Measurements from ENCODE around the gene LRRC74B.
"Not testable (repeated sequence)": the region's sequence is repeated elsewhere in the genome, so short reads cannot be mapped to it uniquely, and the experiment has no call there.

The LRRC74B gene, protein sequence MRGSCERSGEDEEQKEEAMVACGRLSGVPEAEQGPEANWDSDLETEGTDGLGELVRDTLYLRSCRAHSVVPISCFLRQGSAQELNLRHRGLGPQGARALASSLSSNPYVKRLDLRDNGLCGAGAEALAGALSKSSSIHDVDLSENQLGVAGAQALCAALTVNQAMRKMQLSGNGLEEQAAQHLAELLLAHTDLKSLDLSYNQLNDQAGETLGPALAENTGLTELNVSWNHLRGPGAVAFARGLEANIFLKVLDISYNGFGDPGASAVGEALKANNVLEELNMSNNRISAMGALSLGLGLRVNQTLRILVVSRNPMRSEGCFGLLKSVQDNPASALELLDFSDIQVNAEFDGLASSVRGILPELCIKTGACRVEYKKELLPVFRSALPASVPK

DNA sequence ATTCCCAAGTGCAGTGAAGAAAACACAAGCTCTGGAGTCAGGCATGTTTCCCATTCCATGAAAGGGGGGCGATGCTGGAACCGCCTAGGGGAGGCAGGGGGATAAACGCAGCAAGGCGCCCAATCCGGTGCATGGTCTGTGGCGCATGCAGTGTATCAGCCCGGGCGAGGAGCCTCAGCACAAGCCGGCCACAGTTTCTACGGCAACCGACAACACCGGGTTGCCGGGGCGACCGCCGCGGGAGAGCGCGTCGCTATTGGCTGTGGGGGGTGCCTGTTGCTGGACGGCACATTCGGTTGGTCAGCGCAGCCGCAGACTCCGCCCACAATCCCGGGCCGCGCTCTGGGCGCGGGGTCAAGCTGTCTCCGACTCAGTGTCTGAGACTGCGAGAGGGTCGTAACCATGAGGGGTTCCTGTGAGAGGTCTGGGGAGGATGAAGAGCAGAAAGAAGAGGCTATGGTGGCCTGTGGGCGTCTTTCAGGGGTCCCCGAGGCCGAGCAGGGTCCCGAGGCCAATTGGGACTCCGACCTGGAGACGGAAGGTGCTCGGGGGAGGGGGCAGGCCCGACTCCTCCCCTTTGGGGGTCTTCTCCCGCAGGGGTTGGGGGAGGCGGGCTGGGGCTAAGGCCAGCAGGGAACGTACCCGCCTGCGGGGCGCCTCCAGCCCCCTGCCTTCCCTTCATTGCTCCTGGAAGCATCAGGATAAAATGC lies at the start of gene LRRC74B:
Gene LRRC74B, plus strand, starts transcription at position 362 of the 710 bp plus-strand sequence. Its CDS starts 41 bp downstream, at position 403.
- DNase-seq: peak; percentile 92

DNA sequence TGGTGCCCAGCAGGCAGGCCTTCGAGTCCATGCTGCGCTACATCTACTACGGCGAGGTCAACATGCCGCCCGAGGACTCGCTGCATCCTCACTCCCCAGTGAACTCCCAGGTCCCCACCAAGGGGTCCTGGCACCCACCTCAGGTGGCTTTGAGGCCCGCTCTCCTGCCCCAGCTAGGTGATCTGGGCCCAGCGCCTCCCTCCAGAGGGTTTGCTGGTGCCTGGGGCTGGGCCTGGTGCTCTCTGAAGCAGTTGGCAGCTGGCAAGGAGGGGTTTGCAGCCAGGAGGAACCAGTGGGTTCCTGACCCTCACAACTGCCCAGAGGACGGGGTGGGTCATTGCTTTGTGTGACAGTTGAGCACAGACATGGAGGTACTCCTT lies 49.7 kb upstream of the LRRC74B start:
- DNase-seq: no peak

DNA sequence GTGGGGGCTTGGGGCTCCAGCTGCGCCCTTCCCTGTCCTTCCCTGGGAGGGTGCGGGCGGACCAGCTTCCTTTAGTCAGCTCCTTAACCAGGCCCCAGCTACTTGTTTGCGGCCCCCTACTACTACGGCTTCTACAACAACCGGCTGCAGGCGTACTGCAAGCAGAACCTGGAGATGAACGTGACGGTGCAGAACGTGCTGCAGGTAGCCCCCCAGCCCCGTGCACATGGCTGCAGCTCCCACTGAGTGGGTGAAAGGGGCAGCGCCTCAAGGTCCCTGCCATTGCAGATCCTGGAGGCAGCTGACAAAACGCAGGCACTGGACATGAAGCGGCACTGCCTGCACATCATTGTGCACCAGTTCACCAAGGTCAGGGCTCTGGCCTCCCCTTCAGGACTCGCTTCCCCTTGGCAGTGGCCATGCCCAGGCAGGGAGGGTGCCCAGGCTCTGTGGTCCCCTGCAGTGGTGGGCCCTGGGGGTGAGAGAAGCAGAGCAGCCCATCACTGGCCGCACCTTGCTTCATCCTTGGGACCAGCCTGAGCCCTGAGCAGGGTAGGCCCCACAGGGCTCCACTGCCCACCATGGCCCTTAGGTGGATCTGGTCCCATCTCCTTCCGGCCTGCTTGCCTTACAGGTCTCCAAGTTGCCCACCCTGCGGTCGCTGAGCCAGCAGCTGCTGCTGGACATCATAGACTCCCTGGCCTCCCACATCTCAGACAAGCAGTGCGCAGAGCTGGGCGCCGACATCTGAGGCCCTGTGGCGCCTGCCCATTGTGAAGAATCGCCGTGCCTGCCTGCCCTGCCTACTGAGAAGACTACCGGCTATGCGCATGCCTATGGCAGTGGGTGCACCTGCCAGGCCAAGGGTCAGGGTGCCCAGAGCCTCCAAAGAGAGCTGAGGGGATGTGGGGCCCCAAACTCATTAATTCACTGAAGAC lies 48.9 kb upstream of the LRRC74B start:
- DNase-seq: no peak

DNA sequence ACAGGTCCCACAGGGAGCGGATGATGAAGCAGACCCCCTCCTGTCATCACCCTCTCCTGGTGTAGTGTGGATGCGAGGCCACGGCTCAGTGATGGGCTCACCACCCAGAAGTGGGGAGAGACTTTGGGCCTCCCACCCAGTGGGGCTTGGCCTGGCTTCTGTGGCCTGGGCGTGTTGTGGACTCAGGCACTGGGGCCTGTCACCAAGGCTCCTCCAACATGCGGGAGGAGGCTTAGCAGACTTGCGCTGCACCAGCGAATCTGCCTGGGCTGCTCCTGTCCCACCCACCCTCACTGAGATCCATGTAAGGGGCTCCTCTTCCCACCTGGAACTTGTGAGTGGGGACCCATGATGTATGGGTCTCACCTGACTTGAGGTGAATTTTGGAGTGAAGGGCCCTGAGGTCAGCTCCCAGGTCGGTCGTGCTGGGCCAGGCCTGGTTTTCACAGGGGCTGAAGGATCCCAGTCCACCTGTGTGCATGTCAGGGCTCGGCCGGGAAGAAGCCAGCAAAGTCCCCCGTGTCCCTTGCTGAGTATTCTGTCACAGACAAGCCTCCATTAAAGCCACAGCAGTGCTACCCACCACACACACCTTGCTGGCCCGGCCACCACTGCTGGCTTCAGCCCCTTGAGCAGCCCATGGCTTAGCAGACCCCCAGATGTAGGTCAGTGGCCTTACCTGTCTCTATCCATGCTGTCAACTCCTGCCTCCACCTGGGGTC lies 48.0 kb upstream of the LRRC74B start:
- DNase-seq: no peak

DNA sequence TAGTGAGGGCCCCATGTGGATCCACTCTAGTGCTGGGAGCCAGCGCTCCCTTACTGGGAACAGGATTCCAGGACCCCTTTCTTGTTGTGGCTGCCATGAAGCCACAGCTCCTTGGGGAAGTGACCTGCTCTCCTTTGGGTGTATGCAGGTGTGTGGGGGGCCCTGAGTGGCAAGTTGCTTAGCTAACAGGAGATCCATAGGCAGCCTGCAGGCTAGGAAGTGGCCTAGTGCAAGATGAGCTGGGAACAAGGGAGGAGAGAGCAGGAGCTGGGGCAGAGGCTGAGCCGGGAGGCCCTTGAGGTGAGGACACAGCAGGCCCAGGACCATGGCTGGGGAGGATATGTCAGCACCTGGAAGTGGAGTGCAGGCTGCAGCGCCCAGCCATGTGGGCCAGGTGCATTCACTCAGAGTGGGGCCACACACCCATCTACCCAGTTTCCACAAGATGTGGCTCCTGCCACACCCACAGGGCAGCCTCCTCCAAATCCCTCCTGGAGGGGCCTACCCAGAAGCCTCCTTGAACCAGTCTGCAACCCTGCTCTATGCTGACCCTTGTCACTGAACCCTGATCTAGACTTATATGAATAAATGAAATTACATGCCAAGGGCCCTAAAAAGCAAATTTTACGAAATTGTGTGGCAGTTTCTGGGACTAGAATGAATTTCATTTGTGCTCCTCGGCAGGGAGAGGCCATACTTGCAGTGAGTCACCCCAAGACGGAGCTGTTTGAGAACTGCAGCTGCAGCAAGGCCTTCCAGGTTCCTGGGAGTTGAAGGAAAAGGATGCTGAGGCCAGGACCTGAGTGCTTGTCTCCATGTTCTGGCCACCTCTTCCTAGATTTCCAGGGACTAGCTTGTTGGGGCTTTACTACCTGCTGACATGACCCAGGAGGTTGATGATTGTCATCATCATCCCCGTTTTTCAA lies 47.1 kb upstream of the LRRC74B start:
- DNase-seq: no peak

DNA sequence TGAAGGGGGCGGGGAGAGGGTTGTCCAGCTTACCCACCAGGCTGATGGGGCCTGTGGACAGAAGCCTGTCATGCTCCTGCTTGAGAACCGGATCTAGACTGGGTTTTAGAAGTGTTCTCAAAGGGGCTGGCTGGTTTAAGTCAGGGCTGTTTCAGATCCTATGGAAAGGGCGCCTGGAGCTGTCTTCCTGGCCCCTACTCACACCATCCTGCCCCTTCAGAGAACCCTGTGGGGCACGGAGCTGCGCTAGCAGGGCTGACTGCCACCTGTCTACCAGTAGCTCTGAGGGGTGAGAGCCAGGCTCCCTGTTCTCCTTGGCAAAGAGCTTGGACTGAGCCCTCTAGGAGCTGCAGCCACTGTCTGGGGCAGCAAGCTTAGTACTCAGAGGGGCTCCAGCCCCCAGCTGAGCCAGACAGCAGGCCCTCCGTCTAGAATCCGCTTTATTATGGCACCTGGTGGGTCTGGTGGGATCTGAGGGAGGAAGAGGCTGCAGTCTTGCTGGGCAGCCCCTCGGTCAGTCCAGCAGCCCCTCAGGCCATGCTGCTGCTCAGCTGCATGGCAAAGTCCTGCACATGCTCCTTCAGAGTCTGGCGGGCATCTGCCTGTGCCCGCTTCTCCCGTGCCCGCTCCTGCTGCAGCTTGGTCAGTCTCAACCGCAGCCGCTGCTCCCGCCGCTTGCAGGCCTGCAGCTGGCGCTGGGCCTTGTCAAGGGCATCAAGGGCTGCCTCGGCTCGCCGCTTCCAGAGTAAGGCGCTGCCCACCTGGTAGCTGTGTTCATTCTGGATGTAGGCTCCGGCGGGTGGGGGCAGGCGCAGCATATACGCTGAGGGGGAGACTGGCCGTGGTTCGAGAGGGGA lies 46.2 kb upstream of the LRRC74B start:
- no peak for DNase-seq

DNA sequence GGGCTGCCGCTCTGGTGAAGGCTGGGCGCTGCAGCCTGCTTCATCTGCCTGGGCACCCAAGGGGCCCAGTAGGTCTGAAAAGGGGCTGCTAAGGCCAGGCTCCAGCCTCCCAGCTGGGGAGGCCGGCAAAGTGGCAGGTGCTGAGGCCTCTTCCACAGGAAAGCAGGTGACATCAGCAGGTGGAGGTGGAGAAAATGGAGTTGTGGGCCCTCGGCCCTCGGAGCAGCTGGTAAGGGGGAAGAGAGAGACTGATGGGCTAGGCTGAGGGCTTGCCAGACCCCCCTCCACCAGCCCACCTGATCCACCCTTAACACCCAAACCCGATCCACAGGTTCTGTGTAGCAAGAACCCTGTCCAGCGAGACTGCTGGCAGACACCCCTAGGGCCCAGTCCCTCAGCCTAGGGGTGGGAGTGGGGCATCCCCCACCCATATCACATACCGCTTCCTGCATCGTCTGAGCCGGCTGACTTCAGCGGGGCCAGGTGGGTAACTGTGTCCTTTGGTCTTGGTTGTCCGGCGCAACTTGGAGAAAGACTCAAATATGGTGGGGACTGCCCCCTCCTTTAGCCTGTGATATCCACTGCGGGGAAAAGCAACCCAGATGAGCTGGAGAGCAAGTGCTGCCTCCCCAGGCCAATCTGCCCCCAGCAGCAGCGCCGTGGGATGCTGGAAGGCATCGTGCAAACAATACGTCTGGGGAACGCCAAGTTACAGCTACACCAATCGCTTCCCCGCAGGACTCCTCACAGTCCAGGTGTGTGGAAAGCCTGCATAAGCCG lies 45.3 kb upstream of the LRRC74B start:
- DNase-seq: no peak

DNA sequence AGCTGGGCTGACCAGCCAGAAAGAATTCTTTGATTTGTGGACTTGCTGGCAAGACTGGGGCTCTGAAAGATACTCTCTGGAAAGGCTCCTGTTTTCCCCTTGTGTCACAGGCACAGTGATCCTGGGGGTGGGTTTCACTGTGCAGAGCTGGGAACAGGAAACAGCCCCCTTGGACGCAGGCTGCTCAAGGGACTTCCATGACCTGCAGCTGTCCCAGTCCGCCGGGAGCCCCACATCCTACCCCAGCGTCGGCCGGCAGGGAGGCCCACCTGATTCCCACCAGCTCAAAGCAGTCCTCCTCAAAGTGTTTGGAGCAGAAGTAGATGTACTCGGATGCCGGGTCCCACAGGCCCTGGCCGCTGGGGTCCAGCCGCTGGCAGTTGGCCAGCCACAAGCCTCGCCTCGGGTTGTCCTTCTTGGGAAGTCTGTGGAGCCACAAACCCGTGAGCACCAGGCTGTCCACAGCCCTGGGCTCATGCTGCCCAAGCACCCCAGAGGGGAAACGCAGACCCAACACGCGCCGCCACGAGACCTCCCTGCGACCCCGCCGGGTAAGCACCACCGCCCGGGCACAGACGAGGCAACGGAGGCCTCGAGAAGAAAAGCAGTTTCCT lies 44.7 kb upstream of the LRRC74B start:
- no peak for DNase-seq

DNA sequence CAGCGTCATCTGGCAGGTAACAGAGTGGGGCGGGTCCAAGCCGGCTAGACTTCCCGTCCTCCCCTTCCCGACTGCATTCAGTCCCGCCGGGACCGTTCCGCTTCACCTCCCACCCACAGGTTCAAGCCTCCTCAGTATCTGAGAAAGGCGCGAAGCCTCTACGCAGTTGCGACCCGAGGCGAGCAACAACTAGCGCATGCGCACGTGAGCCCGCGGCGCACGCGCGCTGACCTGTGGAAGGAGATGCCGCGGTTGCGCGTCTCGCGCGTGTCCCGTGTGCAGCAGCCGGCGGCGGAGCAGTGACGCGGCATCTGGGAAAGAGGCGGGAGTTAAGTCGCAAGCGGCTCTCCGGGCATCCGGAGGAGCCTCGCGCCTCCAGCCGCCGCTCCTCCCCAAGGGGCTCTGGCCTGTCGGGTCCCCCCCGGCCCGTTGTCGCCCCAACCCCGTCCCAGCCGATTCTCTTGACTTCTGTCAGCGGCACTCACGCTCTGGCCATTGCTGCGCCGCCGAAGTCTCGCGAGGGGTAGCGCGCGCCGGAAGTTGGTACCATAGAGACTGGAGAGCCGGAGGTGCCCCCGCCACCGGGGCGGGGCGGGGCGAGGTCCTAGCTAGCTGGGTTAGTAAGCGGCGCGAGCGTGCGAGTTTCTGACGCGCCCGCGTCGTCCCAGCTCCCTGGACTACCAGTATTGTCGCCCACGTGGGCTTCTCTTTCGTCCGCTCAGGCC lies 44.0 kb upstream of the LRRC74B start, which contains the start of gene THAP7:
Gene THAP7, minus strand, starts transcription at position 518 of the 725 bp plus-strand sequence. Its CDS starts 207 bp downstream, at position 311.
- DNase-seq: peak; percentile 97

DNA sequence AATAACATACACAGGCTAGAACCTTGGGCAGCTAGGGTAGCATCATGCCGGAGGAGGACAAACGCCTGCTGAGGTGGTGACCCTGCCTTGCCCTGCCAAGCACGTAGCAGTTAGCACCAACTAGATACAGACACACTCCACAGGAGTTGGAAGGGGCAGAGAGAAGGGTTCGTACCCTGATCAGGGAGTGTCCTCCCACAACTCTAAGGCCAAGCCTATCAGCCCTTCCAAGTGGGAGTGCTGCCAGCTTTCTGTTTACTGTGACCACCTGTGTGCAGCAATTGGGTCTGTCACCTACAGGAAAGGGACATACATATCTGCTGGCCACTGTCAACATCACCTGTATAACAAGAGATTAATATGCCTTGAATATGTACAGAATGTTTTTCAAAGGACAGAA lies 42.0 kb upstream of the LRRC74B start:
- DNase-seq: peak; percentile 38

DNA sequence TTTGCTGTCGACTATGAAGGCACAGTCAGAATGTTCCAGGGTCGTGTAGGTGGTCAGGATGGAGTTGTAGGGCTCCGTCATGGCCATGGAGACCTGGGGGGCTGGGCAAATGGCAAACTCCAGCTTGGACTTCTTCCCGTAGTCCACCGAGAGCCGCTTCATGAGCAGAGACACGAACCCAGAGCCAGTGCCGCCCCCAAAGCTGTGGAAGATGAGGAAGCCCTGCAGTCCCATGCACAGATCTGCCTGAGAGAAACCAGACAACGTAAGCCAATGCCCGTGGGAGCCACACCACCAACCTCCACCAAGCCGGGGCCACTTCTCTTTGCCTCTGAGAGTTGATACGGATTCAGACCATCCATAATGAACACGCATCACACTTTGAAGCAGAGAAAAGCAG lies 36.5 kb upstream of the LRRC74B start:
- not testable (repeated sequence) for DNase-seq

DNA sequence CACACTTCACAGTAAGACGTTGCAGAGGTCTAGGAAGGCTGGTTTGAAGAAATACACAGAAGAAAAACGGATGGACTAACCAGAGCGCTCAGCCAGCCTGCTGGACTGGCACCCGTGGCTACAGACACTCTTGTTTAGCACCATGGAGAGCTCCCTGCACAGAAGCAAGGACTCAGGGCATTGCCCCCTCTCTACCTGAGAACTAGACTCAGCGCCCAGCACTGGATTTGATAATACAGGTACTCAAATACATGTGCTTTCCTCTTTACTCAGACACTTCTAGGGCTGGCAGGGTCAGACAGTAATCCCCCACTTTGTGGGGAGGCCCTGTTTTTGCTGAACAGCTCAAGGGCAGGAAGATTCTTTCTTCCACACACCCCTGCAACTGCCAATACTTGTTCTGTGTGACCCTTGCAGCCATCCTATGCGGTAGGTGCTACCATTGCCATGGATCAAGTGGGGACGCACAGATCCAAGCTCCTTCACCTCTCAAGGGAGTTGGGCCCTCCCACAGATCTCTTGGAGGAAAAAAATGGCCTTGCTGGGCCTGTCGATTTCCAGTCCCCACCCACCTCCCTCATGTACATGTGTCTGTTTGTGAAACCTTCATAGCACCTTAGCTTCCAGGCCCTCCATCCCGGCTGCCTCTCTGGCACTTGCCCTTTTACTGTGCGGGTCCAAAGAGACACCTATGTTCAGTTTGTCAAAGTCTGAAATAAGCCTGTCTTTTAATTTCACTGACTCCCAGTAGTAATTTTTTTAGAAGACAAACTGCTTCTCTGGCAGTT lies 35.9 kb upstream of the LRRC74B start:
- DNase-seq: peak; percentile 82

DNA sequence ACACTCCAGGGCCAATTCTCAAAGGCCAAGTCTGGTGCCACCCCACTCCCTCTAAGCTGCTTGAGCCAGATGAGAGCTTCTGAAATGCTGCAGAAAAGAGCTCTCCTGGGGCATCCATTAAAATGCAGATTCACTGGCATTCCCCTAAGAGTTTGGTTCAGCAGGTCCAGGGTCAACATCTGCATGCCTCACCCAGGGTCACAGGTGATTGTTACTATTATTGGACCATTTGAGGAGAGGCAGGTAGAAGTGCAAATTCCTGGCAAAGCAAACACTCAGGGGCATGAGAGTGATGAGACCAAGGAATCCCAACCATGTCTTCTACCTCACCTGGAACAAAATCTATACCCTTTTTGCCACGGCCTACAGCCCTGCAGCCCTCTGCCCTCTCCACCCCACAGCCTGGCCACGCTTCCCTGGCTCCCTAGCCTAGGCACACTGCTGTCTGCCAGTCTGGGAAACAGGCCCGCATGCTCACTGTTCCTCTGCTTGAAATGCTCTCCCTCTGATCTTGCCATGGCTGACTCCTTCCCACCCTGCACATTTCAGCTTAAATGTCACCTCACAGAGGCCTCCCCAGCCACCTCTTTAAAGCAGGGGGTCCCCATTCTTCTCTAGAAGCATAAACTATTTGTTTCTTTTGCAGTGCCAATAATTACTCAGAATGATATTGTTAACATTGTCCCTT lies 35.2 kb upstream of the LRRC74B start:
- no peak for DNase-seq

DNA sequence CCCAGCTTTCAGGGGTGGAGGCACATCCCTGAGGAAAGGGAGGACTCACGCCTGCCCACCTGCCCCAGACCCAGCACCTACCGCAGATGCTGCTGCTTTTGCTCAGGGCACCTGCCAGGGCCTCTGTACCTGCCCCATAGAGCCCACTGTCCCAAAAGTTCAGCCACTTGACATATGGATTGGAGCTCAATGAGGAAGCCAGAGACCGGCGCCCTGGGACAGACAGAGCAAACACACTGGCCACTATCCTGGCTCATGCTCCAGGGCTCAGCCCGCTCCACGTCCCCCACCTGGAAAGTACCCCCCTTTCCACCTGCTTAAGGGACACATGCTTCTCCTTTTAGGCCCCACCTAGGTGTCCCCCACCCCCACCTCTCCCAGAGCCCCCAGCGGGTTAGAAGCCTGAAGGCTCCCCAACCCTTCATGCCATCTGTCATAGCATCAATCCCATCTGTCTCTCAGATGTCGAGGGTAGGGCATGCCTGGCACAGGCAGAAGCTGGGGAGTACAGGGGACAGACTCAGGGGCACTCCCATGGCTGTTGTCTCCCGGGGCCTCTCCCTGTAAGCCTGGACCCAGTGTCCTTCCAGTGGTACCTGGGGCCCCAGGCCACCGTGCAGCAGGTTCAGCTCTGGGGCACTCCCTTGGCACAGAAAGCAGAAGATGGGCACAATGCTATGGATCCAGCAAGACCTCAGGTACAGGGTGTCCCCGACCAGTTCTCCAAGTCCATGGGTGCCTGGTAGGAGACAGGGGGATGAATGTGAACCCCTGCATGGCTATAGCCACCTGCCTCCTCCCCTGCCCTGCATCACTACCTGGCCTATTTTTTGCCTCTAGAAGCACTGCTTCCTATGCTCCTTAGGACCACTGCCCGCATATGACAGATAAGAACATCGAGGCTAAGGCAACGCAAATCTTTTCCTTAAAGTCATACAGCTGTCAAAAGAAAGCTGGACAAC lies 33.0 kb upstream of the LRRC74B start:
- DNase-seq: no peak

DNA sequence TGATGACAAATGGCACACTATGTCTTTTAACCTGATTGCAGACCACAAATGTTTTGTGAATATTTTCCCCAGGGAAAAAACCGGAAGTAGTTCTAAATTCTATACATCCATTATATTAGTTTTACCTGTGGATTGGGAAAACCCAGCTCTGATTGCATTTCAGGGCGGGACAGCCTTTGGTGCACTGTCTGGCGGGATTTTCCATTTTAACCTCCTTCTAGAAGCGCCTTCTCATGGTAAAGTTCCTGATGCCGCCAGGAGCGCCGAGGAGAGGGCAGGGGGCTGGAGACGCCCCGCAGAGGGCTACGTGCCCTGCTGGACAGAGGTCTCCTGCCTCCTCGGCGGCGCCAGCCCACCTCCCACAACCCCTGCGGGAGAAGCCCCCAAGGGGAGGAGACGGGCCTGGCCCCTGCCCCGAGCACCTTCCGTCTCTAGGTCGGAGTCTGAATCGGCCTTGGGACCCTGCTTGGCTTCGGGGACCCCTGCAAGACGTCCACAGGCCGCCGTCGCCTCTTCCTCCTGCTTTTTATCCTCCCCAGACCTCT lies 32.0 kb upstream of the LRRC74B start:
- no peak for DNase-seq
